LNCaP clone FGC (cell line): ENCODE data around the gene TRIM37.
"Not testable (repeated sequence)": the region's sequence is repeated elsewhere in the genome, so short reads cannot be mapped to it uniquely, and the experiment has no call there.

Source experiments
- DNase-seq: peaks from one replicate; pipeline ENCODE4 v3.0.0-alpha.2; 2011; ENCODE audit warnings: low read depth
- H3K4me3 ChIP-seq: 2 replicates; pipeline ENCODE4 v1.5.1; 2011; ENCODE audit warnings: mild to moderate bottlenecking, low read depth, low read length, control low read depth
- TF ChIP-seq, protein P1 (sequence below): IDR thresholded peaks from 2 replicates; pipeline ENCODE4 v1.5.1; 2012; ENCODE audit warnings: mild to moderate bottlenecking; ENCODE audit not compliant: control insufficient read depth, insufficient read depth; ENCODE audit errors: extremely low read depth

The TRIM37 gene

GRCh38 chr17:59094861-59095530 is 11.7 kb downstream of the TRIM37 start:
- TF ChIP-seq, protein P1, sequence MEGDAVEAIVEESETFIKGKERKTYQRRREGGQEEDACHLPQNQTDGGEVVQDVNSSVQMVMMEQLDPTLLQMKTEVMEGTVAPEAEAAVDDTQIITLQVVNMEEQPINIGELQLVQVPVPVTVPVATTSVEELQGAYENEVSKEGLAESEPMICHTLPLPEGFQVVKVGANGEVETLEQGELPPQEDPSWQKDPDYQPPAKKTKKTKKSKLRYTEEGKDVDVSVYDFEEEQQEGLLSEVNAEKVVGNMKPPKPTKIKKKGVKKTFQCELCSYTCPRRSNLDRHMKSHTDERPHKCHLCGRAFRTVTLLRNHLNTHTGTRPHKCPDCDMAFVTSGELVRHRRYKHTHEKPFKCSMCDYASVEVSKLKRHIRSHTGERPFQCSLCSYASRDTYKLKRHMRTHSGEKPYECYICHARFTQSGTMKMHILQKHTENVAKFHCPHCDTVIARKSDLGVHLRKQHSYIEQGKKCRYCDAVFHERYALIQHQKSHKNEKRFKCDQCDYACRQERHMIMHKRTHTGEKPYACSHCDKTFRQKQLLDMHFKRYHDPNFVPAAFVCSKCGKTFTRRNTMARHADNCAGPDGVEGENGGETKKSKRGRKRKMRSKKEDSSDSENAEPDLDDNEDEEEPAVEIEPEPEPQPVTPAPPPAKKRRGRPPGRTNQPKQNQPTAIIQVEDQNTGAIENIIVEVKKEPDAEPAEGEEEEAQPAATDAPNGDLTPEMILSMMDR, result no peak
- no peak overlapping the region for H3K4me3 ChIP-seq
- DNase-seq, result no peak

GRCh38 chr17:59093702-59094231 is 12.9 kb downstream of the TRIM37 start:
- TF ChIP-seq, protein P1, result no peak
- DNase-seq, result no peak
- no peak overlapping the region for H3K4me3 ChIP-seq

- no peak overlapping the region for H3K4me3 ChIP-seq
- no peak for DNase-seq
- TF ChIP-seq, protein P1, result no peak
These were observed 13.5 kb downstream of the TRIM37 start for GRCh38 chr17:59093145-59093701.

DNA sequence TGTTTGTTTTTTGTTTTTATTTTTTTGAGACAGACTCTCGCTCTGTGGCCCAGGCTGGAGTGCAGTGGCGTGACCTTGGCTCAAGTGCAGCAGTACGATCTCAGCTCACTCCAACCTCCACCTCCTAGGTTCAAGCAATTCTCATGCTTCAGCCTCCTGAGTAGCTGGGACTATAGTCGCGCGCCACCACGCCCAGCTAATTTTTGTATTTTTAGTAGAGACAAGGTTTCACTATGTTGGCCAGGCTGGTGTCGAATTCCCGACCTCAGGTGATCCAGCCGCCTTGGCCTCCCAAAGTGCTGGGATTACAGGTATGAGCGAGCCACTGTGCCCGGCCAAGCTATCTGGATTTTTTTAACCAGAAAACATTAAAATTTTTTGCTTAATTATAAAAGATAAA is 16.1 kb downstream of the TRIM37 start:
- H3K4me3 ChIP-seq, DNase-seq: not testable (repeated sequence)

- TF ChIP-seq, protein P1, result no peak
- no peak for DNase-seq
- H3K4me3 ChIP-seq, result no peak overlapping the region
These were observed 22.5 kb downstream of the TRIM37 start for GRCh38 chr17:59084154-59084553.

GRCh38 chr17:59074494-59074893 is 32.2 kb downstream of the TRIM37 start:
- TF ChIP-seq, protein P1, result no peak
- DNase-seq, result no peak
- H3K4me3 ChIP-seq, result no peak overlapping the region

DNA sequence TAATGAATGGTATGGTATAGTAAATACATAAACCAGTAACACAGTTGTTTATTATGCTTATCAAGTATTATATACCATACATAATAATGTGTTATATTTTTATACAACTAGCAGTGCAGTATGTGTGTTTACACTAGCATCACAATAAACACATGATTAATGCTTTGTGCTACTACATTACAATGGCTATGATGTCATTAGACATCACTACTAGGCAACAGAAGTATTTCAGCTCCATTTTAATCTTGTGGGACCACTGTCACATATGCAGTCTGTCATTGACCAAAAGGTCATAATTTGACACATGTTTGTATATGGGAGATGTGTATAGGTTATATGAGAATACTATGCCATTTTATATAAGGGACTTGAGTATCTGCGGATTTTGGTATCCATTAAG is 32.7 kb downstream of the TRIM37 start:
- no peak for DNase-seq
- H3K4me3 ChIP-seq, result no peak overlapping the region
- TF ChIP-seq, protein P1, result no peak
